Activated T-helper 1 cell treated with Interleukin-2 at 50 U/mL for 16 hours (primary cell): ENCODE data around the gene DNMT1.
A peak's percentile ranks its signal among the peaks of the same experiment; 100 is the strongest.
"Not testable (repeated sequence)": the region's sequence is repeated elsewhere in the genome, so short reads cannot be mapped to it uniquely, and the experiment has no call there.

Source experiments
- DNase-seq: peaks from one replicate; pipeline ENCODE4 v3.0.0-alpha.2; 2020; ENCODE audit warnings: low read depth

Gene DNMT1

GRCh38 chr19:10182076-10182475 is 12.7 kb downstream of the DNMT1 start:
- no peak for DNase-seq

- no peak for DNase-seq
Measured at GRCh38 chr19:10180459-10180858, 14.3 kb downstream of the DNMT1 start.

GRCh38 chr19:10180024-10180423 is 14.7 kb downstream of the DNMT1 start:
- not testable (repeated sequence) for DNase-seq

GRCh38 chr19:10173527-10173926 is 21.2 kb downstream of the DNMT1 start:
- DNase-seq: no peak

GRCh38 chr19:10168386-10168948 is 26.3 kb downstream of the DNMT1 start:
- DNase-seq: no peak

GRCh38 chr19:10167459-10167858 is 27.3 kb downstream of the DNMT1 start:
- DNase-seq: no peak

- DNase-seq: not testable (repeated sequence)
Measured at GRCh38 chr19:10166501-10166900, 28.3 kb downstream of the DNMT1 start.

GRCh38 chr19:10166046-10166445 is 28.7 kb downstream of the DNMT1 start:
- no peak for DNase-seq

GRCh38 chr19:10163536-10163935 is 31.2 kb downstream of the DNMT1 start:
- no peak for DNase-seq

- DNase-seq: no peak
Measured at GRCh38 chr19:10159610-10160009, 35.1 kb downstream of the DNMT1 start.

- no peak for DNase-seq
Measured at GRCh38 chr19:10158485-10158884, 36.3 kb downstream of the DNMT1 start.

- no peak for DNase-seq
Measured at GRCh38 chr19:10158071-10158470, 36.7 kb downstream of the DNMT1 start.

- no peak for DNase-seq
Measured at GRCh38 chr19:10155839-10156238, 38.9 kb downstream of the DNMT1 start.

GRCh38 chr19:10152100-10152499 is 42.7 kb downstream of the DNMT1 start:
- DNase-seq: no peak

GRCh38 chr19:10151521-10151920 is 43.2 kb downstream of the DNMT1 start:
- no peak for DNase-seq

- DNase-seq: no peak
Measured at GRCh38 chr19:10149427-10149826, 45.3 kb downstream of the DNMT1 start.

GRCh38 chr19:10146142-10146541 is 48.6 kb downstream of the DNMT1 start:
- no peak for DNase-seq

GRCh38 chr19:10145031-10145430 is 49.7 kb downstream of the DNMT1 start:
- DNase-seq: no peak

GRCh38 chr19:10144361-10144760 is 50.4 kb downstream of the DNMT1 start:
- no peak for DNase-seq

GRCh38 chr19:10143681-10144080 is 51.1 kb downstream of the DNMT1 start:
- no peak for DNase-seq

- peak; percentile 42 for DNase-seq
Measured at GRCh38 chr19:10142701-10143375, 51.9 kb downstream of the DNMT1 start.

- no peak for DNase-seq
Measured at GRCh38 chr19:10141973-10142372, 52.8 kb downstream of the DNMT1 start.

GRCh38 chr19:10141479-10141878 is 53.3 kb downstream of the DNMT1 start:
- DNase-seq: no peak

- DNase-seq: no peak
Measured at GRCh38 chr19:10139952-10140351, 54.8 kb downstream of the DNMT1 start.
